Hepatocyte (in vitro differentiated cells): ENCODE results near the gene PHLDB2. TPM values are rescaled to one million over a fixed set of nuclear protein-coding genes. Genes with fewer than 3 reads are reported as not detected.

Experiments used
- DNase-seq: peaks from one replicate; pipeline ENCODE4 v3.0.0-alpha.2; 2016; ENCODE audit warnings: low spot score
- H2AFZ ChIP-seq: fragments of 200-600 bp; sonication (generic); 2 replicates; pipeline ENCODE4 v1.6.0; 2016; ENCODE audit warnings: antibody characterized with exemption, mild to moderate bottlenecking
- H3K27ac ChIP-seq: fragments of 200-600 bp; sonication (generic); 2 replicates; pipeline ENCODE4 v1.5.1; 2016; ENCODE audit warnings: mild to moderate bottlenecking
- H3K27me3 ChIP-seq: fragments of 200-600 bp; sonication (generic); 2 replicates; pipeline ENCODE4 v1.6.1; 2016
- H3K36me3 ChIP-seq: fragments of 200-600 bp; sonication (generic); replicated peaks from 2 replicates; pipeline ENCODE4 v1.5.1; 2016; ENCODE audit warnings: low read depth; ENCODE audit not compliant: insufficient read depth
- H3K4me1 ChIP-seq: fragments of 200-600 bp; sonication (generic); 2 replicates; pipeline ENCODE4 v1.5.1; 2016; ENCODE audit warnings: mild to moderate bottlenecking, moderate library complexity; ENCODE audit not compliant: insufficient read depth
- H3K4me2 ChIP-seq: fragments of 200-600 bp; sonication (generic); 2 replicates; pipeline ENCODE4 v1.6.0; 2016
- H3K4me3 ChIP-seq: fragments of 200-600 bp; sonication (generic); 2 replicates; pipeline ENCODE4 v1.5.1; 2016; ENCODE audit warnings: mild to moderate bottlenecking
- H3K79me2 ChIP-seq: fragments of 200-600 bp; sonication (generic); 2 replicates; pipeline ENCODE4 v1.6.0; 2017; ENCODE audit warnings: mild to moderate bottlenecking
- H3K9me2 ChIP-seq: fragments of 200-600 bp; sonication (generic); replicated peaks from 2 replicates; pipeline ENCODE4 v1.6.0; 2017; ENCODE audit warnings: mild to moderate bottlenecking; ENCODE audit not compliant: insufficient read depth
- H3K9me3 ChIP-seq: fragments of 200-600 bp; sonication (generic); 2 replicates; pipeline ENCODE4 v1.5.1; 2016; ENCODE audit warnings: low read depth, mild to moderate bottlenecking
- H4K20me1 ChIP-seq: fragments of 200-600 bp; sonication (generic); 2 replicates; pipeline ENCODE4 v1.6.0; 2016; ENCODE audit warnings: mild to moderate bottlenecking; ENCODE audit not compliant: insufficient read depth, poor library complexity, severe bottlenecking
- EZH2 ChIP-seq: fragments of 200-600 bp; sonication (generic); IDR thresholded peaks from 2 replicates; pipeline ENCODE4 v1.6.1; 2016; ENCODE audit warnings: antibody characterized with exemption, mild to moderate bottlenecking, borderline replicate concordance
- EZH2phosphoT487 ChIP-seq: fragments of 200-600 bp; sonication (generic); IDR thresholded peaks from one replicate; pipeline ENCODE4 v1.6.1; 2018; ENCODE audit warnings: antibody characterized with exemption, mild to moderate bottlenecking, low read depth, moderate library complexity; ENCODE audit not compliant: unreplicated experiment, severe bottlenecking
- WGBS: methylation state at CpG from one replicate; pipeline ENCODE4 v1.1.6; 2016; ENCODE audit warnings: low lambda C conversion rate; ENCODE audit errors: missing lambda C conversion rate; 5-methylcytosine and 5-hydroxymethylcytosine counted together
- polyA plus RNA-seq: library from polyadenylated mRNA; unstranded; fragments of >200 nt; fragmentation: Nextera tagmentation; extraction: Ambion mirVana; gene quantifications from 2 replicates; pipeline ENCODE4 v1.2.1, GENCODE V29; 2016
- total RNA-seq: library from RNA; depleted of rRNA; stranded (reverse); fragments of >200 nt; gene quantifications from 2 replicates; pipeline ENCODE4 v1.2.3, GENCODE V29; 2014
- TF ChIP-seq, protein P1 (sequence below): fragments of 200-600 bp; sonication (generic); IDR thresholded peaks from 2 replicates; pipeline ENCODE4 v1.5.1; 2016; ENCODE audit warnings: antibody characterized with exemption, mild to moderate bottlenecking; ENCODE audit not compliant: poor library complexity

Gene PHLDB2
- total and polyA plus RNA-seq, 2 experiments from 2014 or later, result 49.0 to 52.7 TPM

- no peaks in the 10 kb centered on the region for H4K20me1 ChIP-seq
- 95% methylated on average over 3 of the region's 3 CpGs for WGBS
- TF ChIP-seq EZH2phosphoT487 (no peak), EZH2 (no peak)
- TF ChIP-seq, protein P1, sequence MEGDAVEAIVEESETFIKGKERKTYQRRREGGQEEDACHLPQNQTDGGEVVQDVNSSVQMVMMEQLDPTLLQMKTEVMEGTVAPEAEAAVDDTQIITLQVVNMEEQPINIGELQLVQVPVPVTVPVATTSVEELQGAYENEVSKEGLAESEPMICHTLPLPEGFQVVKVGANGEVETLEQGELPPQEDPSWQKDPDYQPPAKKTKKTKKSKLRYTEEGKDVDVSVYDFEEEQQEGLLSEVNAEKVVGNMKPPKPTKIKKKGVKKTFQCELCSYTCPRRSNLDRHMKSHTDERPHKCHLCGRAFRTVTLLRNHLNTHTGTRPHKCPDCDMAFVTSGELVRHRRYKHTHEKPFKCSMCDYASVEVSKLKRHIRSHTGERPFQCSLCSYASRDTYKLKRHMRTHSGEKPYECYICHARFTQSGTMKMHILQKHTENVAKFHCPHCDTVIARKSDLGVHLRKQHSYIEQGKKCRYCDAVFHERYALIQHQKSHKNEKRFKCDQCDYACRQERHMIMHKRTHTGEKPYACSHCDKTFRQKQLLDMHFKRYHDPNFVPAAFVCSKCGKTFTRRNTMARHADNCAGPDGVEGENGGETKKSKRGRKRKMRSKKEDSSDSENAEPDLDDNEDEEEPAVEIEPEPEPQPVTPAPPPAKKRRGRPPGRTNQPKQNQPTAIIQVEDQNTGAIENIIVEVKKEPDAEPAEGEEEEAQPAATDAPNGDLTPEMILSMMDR, result no peak
- no peak overlapping the region for H3K4me3 ChIP-seq
- no peak overlapping the region for H3K27ac ChIP-seq
- no peak overlapping the region for H3K4me2 ChIP-seq
- H2AFZ ChIP-seq, result no peak overlapping the region
- H3K4me1 ChIP-seq, result no peaks in the 10 kb centered on the region
- no peaks in the 10 kb centered on the region for H3K9me2 ChIP-seq
- no peak for DNase-seq
- no peaks in the 10 kb centered on the region for H3K36me3 ChIP-seq
- H3K27me3 ChIP-seq, result no peaks in the 10 kb centered on the region
- no peaks in the 10 kb centered on the region for H3K9me3 ChIP-seq
- H3K79me2 ChIP-seq, result no peaks in the 10 kb centered on the region
Observed at GRCh38 chr3:111970376-111970775, 111.3 kb downstream of the PHLDB2 start.

GRCh38 chr3:111971533-111972130, 112.6 kb downstream of the PHLDB2 start:
- WGBS, result 89% methylated on average over 11 of the region's 11 CpGs
- H3K4me3 ChIP-seq, result no peak overlapping the region
- H3K36me3 ChIP-seq, result no peaks in the 10 kb centered on the region
- no peaks in the 10 kb centered on the region for H4K20me1 ChIP-seq
- no peak overlapping the region for H3K4me2 ChIP-seq
- no peaks in the 10 kb centered on the region for H3K79me2 ChIP-seq
- H3K9me2 ChIP-seq, result no peaks in the 10 kb centered on the region
- H3K27ac ChIP-seq, result no peak overlapping the region
- H3K4me1 ChIP-seq, result no peaks in the 10 kb centered on the region
- no peak overlapping the region for H2AFZ ChIP-seq
- TF ChIP-seq, protein P1, result no peak
- TF ChIP-seq EZH2phosphoT487 (no peak), EZH2 (no peak)
- no peak for DNase-seq
- no peaks in the 10 kb centered on the region for H3K27me3 ChIP-seq
- H3K9me3 ChIP-seq, result no peaks in the 10 kb centered on the region

DNA sequence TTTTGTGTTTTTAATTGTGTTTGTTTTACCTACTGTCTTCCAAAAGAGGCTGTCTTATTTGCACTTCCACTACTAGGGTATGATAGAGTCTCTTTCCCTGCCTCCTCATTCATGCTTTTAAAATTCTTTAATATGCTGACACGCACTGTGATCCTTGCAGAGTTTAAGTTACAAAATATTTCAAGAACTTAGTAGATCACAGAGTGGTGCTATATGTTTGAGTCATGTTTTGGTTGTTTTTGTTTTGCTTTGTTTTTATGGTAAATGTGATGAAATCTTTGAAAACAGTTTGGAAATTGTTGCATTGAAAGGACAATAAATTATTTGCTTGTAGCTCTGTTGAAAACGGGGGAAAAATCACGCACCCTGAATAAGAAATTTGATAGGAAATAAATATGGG, 113.8 kb downstream of the PHLDB2 start:
- TF ChIP-seq EZH2phosphoT487 (no peak), EZH2 (no peak)
- TF ChIP-seq, protein P1, result no peak
- Histone ChIP-seq H2AFZ (no peak overlapping the region), H3K27ac (no peak overlapping the region), H3K9me3 (no peaks in the 10 kb centered on the region), H4K20me1 (no peaks in the 10 kb centered on the region), H3K9me2 (no peaks in the 10 kb centered on the region), H3K4me1 (no peaks in the 10 kb centered on the region), H3K79me2 (no peaks in the 10 kb centered on the region), H3K27me3 (no peaks in the 10 kb centered on the region), H3K4me2 (no peak overlapping the region), H3K36me3 (no peaks in the 10 kb centered on the region), H3K4me3 (no peak overlapping the region)
- no peak for DNase-seq
- 73% methylated on average over 3 of the region's 3 CpGs for WGBS
